Measurements from ENCODE around the gene C15orf40. TPM values are rescaled to one million over a fixed set of nuclear protein-coding genes. Genes with fewer than 3 reads are reported as not detected.

The C15orf40 gene
- total and polyA plus RNA-seq, 7 donors, result 9.1 to 26.1 (median 14.6) TPM

- no peaks in the 10 kb centered on the region for H3K9me3 ChIP-seq
- no peaks in the 10 kb centered on the region for H3K27me3 ChIP-seq
- TF ChIP-seq POLR2A (IDR thresholded peaks at IDR 0.05) (no peak), POLR2AphosphoS5 (IDR thresholded peaks at IDR 0.05) (no peak), CTCF (IDR thresholded peaks at IDR 0.05) (no peak), EP300 (IDR thresholded peaks at IDR 0.05) (no peak)
- no peak overlapping the region for H3K4me3 ChIP-seq
- H3K36me3 ChIP-seq, result no peaks in the 10 kb centered on the region
- intact Hi-C loops (cut with DNase I), result no loop called here
- no peak for DNase-seq
- 97 to 98% methylated on average over 5 of the region's 5 CpGs for WGBS, 2 donors
- H3K4me1 ChIP-seq, result no peaks in the 10 kb centered on the region
- H3K27ac ChIP-seq, result no peak overlapping the region
These were observed 52.0 kb downstream of the C15orf40 start for GRCh38 chr15:82959423-82959822.

- H3K4me1 ChIP-seq, result no peaks in the 10 kb centered on the region
These were observed 52.8 kb downstream of the C15orf40 start for GRCh38 chr15:82958638-82959037.

GRCh38 chr15:82952158-82953081 is 59.0 kb downstream of the C15orf40 start, which contains the start of gene HOMER2:
TSS of gene HOMER2 (minus strand) at chr15:82952720. CDS start at chr15:82952535, 185 bp downstream.
- Histone ChIP-seq H3K36me3 (no peaks in the 10 kb centered on the region), H3K4me1 (peaks cover 0 to 16% (median 10%) of the 10 kb centered on the region in 4 donors), H3K9me3 (no peaks in the 10 kb centered on the region), H3K27me3 (no peaks in the 10 kb centered on the region), H3K4me3 (peak within 1 kb of the TSS; percentile 40 to 79 (median 66)), H3K27ac (peak within 1 kb of the TSS; percentile 20 to 72 (median 51))
- intact Hi-C loops (cut with DNase I), result loop anchor here (5.0 kb wide), 1 partner anchor 55 kb away; no protein-coding TSS in a partner anchor
- DNase-seq, result no peak
- TF ChIP-seq CTCF (IDR thresholded peaks at IDR 0.05), result no peak
- TF ChIP-seq EP300 (IDR thresholded peaks at IDR 0.05), result no peak
- TF ChIP-seq POLR2AphosphoS5 (IDR thresholded peaks at IDR 0.05), result no peak
- no peak for TF ChIP-seq POLR2A (IDR thresholded peaks at IDR 0.05)
- 1% methylated on average over 119 of the region's 119 CpGs for WGBS, 2 donors

More at GRCh38 chr15:82958638-82959037, 52.8 kb downstream of the C15orf40 start:
- no peak for DNase-seq
- Histone ChIP-seq H3K27ac (no peak overlapping the region), H3K9me3 (no peaks in the 10 kb centered on the region), H3K36me3 (no peaks in the 10 kb centered on the region), H3K27me3 (no peaks in the 10 kb centered on the region), H3K4me3 (no peak overlapping the region)
- TF ChIP-seq POLR2AphosphoS5 (IDR thresholded peaks at IDR 0.05) (no peak), CTCF (IDR thresholded peaks at IDR 0.05) (no peak), EP300 (IDR thresholded peaks at IDR 0.05) (no peak), POLR2A (IDR thresholded peaks at IDR 0.05) (no peak)
- WGBS, 2 donors, result 30 to 57% methylated on average over 1 of the region's 1 CpG
- intact Hi-C loops (cut with DNase I), result no loop called here

GRCh38 chr15:82951472-82952157 is 59.8 kb downstream of the C15orf40 start:
- TF ChIP-seq POLR2AphosphoS5 (IDR thresholded peaks at IDR 0.05), result no peak
- no peak for TF ChIP-seq POLR2A (IDR thresholded peaks at IDR 0.05)
- TF ChIP-seq EP300 (IDR thresholded peaks at IDR 0.05), result no peak
- TF ChIP-seq CTCF (IDR thresholded peaks at IDR 0.05), result no peak
- Histone ChIP-seq H3K36me3 (no peaks in the 10 kb centered on the region), H3K9me3 (no peaks in the 10 kb centered on the region), H3K4me3 (peak overlapping the region; percentile 40 to 79 (median 66)), H3K27ac (peak overlapping the region; percentile 20 to 72 (median 50)), H3K4me1 (peaks cover 0 to 16% (median 10%) of the 10 kb centered on the region in 4 donors), H3K27me3 (no peaks in the 10 kb centered on the region)
- no peak for DNase-seq
- WGBS, 2 donors, result 43 to 58% methylated on average over 13 of the region's 13 CpGs
- intact Hi-C loops (cut with DNase I), result loop anchor here (5.0 kb wide), 1 partner anchor 54 kb away; no protein-coding TSS in a partner anchor
